ENCODE data around the gene ZNF892. TPM values are rescaled to one million over a fixed set of nuclear protein-coding genes. Genes with fewer than 3 reads are reported as not detected.

The ZNF892 gene
- total and polyA plus RNA-seq, 2 of the 13 experiments (the other 11 are each of a cell fraction or from before 2014, with no cell fraction given) = not detected

DNA sequence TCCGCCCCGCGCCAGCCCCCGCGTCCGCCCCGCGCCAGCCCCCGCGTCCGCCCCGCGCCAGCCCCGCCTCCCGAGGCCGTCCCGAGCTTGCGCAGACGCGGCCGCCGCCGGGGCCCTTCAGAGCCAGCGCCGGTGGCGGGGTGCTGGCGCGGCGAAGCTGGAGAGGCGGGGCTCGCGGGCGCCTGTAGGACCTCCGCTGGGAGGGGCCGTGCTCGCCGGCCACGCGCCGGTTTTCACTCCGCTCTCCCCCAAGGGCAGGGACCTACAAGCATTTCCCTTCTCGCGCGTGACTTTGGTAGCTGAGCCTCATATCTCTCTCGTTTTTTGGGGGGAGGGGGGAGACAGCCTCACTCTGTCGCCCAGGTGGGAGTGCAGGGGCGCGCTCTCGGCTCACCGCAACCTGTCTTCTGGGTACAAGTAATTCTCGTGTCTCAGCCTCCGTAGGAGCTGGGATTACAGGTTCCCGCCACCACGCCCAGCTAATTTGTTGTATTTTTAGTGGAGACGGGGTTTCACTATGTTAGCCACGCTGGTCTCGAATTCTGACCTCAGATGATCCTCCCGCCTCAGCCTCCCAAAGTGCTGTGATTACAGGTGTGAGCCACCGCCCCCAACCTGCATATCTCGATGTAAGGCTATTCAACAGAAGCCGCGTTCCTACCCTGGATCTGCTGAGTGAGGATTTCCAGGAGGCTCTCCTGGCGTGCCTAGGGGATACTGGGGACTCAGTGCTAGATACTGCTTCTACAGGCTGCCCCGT lies 47.5 kb upstream of the ZNF892 start, which contains the start of gene ZNF514 (continued):
- TF ChIP-seq ZNF235 (CRISPR knock-in tag; IDR thresholded peaks at IDR 0.05; ENCODE audit: borderline replicate concordance) = no peak
- no peak; the same call in 1 of the 2 replicates for TF ChIP-seq SMAD1 (CRISPR knock-in tag; IDR thresholded peaks at IDR 0.05; ENCODE audit: borderline replicate concordance, low read depth)
- TF ChIP-seq NFYC (CRISPR knock-in tag; IDR thresholded peaks at IDR 0.05) = no peak
- TF ChIP-seq CBX5 (CRISPR knock-in tag; IDR thresholded peaks at IDR 0.05; ENCODE audit: borderline replicate concordance) = no peak
- TF ChIP-seq HNRNPLL (IDR thresholded peaks at IDR 0.05; ENCODE audit: low read depth, low read length, poor library complexity, severe bottlenecking) = peak; percentile 61
- no peak for TF ChIP-seq SKI (IDR thresholded peaks at IDR 0.05; ENCODE audit: partially characterized antibody)
- TF ChIP-seq ZBTB34 (CRISPR knock-in tag; IDR thresholded peaks at IDR 0.05) = no peak
- TF ChIP-seq SP2 (CRISPR knock-in tag; IDR thresholded peaks at IDR 0.05) = peak; percentile 3; the same call in 1 of the 2 replicates
- TF ChIP-seq MIXL1 (CRISPR knock-in tag; IDR thresholded peaks at IDR 0.05) = no peak
- TF ChIP-seq HOXA5 (CRISPR knock-in tag; IDR thresholded peaks at IDR 0.05) = no peak
- TF ChIP-seq ZNF160 (CRISPR knock-in tag; IDR thresholded peaks at IDR 0.05) = no peak
- no peak for TF ChIP-seq U2AF2 (IDR thresholded peaks at IDR 0.05; ENCODE audit: low read depth, low read length)
- TF ChIP-seq ZNF451 (CRISPR knock-in tag; IDR thresholded peaks at IDR 0.05) = no peak
- TF ChIP-seq MYPOP (CRISPR knock-in tag; IDR thresholded peaks at IDR 0.05) = 0 out of 2 replicates have a peak, but pooled peaks have one; percentile 38
- TF ChIP-seq PITX1 (CRISPR knock-in tag; IDR thresholded peaks at IDR 0.05) = 0 out of 2 replicates have a peak, but pooled peaks have one; percentile 14
- no peak for TF ChIP-seq CENPT (CRISPR knock-in tag; IDR thresholded peaks at IDR 0.05; ENCODE audit: low read depth)
- TF ChIP-seq ZBTB33 (CRISPR knock-in tag; IDR thresholded peaks at IDR 0.05) = peak; percentile 29
- TF ChIP-seq TCF7L2 (IDR thresholded peaks at IDR 0.05; ENCODE audit: low read depth, low read length) = no peak
- no peak for TF ChIP-seq ZFP37 (CRISPR knock-in tag; IDR thresholded peaks at IDR 0.05; ENCODE audit: borderline replicate concordance)
- TF ChIP-seq NAIF1 (CRISPR knock-in tag; IDR thresholded peaks at IDR 0.05; ENCODE audit: borderline replicate concordance) = no peak
- TF ChIP-seq, protein P1, sequence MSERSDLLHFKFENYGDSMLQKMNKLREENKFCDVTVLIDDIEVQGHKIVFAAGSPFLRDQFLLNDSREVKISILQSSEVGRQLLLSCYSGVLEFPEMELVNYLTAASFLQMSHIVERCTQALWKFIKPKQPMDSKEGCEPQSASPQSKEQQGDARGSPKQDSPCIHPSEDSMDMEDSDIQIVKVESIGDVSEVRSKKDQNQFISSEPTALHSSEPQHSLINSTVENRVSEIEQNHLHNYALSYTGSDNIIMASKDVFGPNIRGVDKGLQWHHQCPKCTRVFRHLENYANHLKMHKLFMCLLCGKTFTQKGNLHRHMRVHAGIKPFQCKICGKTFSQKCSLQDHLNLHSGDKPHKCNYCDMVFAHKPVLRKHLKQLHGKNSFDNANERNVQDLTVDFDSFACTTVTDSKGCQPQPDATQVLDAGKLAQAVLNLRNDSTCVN (CRISPR knock-in tag; IDR thresholded peaks at IDR 0.05; ENCODE audit: borderline replicate concordance) = no peak
- no peak for TF ChIP-seq U2AF1 (optimal IDR thresholded peaks at IDR 0.05; ENCODE audit: low read depth, low read length)
- TF ChIP-seq ZNF354B (CRISPR knock-in tag; IDR thresholded peaks at IDR 0.05) = no peak
- TF ChIP-seq, protein P2, sequence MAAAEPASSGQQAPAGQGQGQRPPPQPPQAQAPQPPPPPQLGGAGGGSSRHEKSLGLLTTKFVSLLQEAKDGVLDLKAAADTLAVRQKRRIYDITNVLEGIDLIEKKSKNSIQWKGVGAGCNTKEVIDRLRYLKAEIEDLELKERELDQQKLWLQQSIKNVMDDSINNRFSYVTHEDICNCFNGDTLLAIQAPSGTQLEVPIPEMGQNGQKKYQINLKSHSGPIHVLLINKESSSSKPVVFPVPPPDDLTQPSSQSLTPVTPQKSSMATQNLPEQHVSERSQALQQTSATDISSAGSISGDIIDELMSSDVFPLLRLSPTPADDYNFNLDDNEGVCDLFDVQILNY (CRISPR knock-in tag; conservative IDR thresholded peaks at IDR 0.05) = no peak
